Neural cell (in vitro differentiated cells): ENCODE measurements around the gene MAPK14.

Source experiments
- RAD21 ChIP-seq: fragments of 450-650 bp; conservative IDR thresholded peaks from 2 replicates; pipeline ENCODE4 v1.6.1; 2014; ENCODE audit warnings: antibody characterized with exemption, mild to moderate bottlenecking, moderate library complexity
- TAF1 ChIP-seq: IDR thresholded peaks from 2 replicates; pipeline ENCODE4 v1.6.1; 2012; ENCODE audit warnings: low read depth
- TF ChIP-seq, protein P1 (sequence below): fragments of 450-650 bp; IDR thresholded peaks from 2 replicates; pipeline ENCODE4 v1.5.1; 2014; ENCODE audit warnings: antibody characterized with exemption, mild to moderate bottlenecking, moderate library complexity; ENCODE audit not compliant: poor library complexity, severe bottlenecking

DNA sequence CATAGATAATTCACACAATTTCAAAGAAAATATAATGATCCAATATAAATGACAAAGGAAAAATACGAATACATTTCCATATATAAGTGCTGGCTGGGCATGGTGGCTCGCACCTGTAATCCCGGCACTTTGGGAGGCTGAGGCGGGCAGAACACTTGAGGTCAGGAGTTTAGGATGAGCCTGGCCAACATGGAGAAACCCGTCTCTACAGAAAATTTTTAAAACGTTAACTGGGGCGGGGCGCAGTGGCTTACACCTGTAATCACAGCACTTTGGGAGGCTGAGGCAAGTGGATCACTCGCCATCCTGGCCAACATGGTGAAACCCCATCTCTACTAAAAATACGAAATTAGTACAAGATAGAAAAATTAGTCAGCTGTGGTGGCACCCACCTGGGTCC lies 87.8 kb downstream of the MAPK14 start:
- TF ChIP-seq, protein P1, sequence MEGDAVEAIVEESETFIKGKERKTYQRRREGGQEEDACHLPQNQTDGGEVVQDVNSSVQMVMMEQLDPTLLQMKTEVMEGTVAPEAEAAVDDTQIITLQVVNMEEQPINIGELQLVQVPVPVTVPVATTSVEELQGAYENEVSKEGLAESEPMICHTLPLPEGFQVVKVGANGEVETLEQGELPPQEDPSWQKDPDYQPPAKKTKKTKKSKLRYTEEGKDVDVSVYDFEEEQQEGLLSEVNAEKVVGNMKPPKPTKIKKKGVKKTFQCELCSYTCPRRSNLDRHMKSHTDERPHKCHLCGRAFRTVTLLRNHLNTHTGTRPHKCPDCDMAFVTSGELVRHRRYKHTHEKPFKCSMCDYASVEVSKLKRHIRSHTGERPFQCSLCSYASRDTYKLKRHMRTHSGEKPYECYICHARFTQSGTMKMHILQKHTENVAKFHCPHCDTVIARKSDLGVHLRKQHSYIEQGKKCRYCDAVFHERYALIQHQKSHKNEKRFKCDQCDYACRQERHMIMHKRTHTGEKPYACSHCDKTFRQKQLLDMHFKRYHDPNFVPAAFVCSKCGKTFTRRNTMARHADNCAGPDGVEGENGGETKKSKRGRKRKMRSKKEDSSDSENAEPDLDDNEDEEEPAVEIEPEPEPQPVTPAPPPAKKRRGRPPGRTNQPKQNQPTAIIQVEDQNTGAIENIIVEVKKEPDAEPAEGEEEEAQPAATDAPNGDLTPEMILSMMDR = no peak
- TF ChIP-seq TAF1 = no peak
- no peak for TF ChIP-seq RAD21
